ENCODE measurements around the gene CAPN12.

CAPN12 gene

DNA sequence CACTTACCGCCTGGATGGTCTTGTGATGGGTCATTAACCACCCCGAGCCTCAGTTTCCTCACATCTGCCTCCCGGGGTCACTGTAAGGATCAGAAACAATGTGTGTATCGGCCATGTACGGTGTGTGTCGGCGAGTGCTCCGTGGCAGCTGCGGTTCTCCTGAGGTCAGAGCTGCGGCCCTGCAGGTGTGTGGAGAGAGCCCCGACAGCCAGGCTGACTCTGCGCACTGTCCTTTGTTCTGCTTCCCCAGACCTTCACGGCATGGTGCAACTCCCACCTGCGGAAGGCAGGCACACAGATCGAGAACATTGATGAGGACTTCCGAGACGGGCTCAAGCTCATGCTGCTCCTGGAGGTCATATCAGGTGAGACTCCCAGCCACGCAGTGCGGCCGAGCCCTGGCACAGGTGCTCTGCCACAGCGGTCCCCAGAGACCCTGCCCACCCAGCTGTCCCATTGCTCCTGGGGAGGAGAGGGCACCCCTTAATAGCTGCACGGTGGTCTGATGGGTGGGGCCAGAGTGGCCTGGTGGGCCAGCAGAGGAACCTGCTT is 43.8 kb downstream of the CAPN12 start:
- no peak for DNase-seq (ENCODE audit: low read depth)
- no peak overlapping the region for H3K4me3 ChIP-seq (ENCODE audit: low read length)
- TF ChIP-seq, protein P1, sequence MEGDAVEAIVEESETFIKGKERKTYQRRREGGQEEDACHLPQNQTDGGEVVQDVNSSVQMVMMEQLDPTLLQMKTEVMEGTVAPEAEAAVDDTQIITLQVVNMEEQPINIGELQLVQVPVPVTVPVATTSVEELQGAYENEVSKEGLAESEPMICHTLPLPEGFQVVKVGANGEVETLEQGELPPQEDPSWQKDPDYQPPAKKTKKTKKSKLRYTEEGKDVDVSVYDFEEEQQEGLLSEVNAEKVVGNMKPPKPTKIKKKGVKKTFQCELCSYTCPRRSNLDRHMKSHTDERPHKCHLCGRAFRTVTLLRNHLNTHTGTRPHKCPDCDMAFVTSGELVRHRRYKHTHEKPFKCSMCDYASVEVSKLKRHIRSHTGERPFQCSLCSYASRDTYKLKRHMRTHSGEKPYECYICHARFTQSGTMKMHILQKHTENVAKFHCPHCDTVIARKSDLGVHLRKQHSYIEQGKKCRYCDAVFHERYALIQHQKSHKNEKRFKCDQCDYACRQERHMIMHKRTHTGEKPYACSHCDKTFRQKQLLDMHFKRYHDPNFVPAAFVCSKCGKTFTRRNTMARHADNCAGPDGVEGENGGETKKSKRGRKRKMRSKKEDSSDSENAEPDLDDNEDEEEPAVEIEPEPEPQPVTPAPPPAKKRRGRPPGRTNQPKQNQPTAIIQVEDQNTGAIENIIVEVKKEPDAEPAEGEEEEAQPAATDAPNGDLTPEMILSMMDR (conservative IDR thresholded peaks at IDR 0.05; ENCODE audit: low read depth, low read length): no peak

DNA sequence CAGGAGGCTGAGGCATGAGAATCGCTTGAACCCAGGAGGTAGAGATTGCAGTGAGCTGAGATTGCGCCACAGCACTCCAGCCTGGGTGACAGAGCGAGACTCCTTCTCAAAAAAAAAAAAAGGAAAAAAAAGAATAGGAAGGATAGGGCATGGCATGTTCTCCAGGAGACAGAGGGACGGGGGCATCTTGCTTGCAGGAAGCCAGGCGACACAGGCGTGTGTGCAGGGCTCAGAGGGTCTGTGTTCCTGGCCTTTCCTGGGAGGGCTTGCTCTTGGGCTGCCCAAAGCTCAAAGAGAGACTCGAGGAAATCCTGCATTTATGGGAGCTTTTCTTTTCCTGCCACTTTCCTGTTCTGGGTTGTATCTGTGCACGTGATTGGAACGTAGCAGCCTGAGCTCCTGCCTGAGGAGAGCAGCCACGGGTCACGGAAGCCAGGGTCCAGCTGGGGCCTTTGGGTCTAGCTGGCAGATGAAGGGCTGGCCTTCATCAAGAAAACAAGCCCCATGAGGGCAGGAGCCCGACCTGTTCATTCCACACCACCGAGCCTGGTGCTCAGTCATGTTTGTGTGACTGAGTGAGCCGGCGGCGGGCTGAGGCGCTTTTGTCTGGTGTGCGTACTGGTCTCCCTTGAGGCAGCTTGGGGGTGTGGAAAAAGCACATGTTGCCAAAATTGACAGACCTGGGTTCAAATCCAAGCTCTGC is 44.5 kb downstream of the CAPN12 start:
- H3K4me3 ChIP-seq (ENCODE audit: low read length): no peak overlapping the region
- TF ChIP-seq, protein P1 (conservative IDR thresholded peaks at IDR 0.05; ENCODE audit: low read depth, low read length): no peak
- DNase-seq (ENCODE audit: low read depth): no peak

DNA sequence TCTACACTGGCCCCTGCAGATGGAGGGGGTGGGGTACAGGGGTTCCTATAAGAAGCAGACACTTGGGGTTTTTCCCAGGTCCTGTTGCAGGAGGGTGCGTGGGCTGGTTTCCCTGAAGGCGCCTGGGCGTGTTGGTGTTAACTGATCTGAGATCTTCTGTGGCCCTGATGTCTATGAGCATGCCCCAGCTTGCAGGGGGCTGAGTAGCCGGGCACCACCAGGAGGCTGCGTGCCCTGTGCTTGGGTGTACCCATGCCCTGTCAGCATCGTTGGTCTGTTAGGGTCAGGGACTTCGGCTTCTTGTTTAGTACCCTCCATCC is 45.3 kb downstream of the CAPN12 start:
- no peak overlapping the region for H3K4me3 ChIP-seq (ENCODE audit: low read length)
- DNase-seq (ENCODE audit: low read depth): no peak
- TF ChIP-seq, protein P1 (conservative IDR thresholded peaks at IDR 0.05; ENCODE audit: low read depth, low read length): no peak

DNA sequence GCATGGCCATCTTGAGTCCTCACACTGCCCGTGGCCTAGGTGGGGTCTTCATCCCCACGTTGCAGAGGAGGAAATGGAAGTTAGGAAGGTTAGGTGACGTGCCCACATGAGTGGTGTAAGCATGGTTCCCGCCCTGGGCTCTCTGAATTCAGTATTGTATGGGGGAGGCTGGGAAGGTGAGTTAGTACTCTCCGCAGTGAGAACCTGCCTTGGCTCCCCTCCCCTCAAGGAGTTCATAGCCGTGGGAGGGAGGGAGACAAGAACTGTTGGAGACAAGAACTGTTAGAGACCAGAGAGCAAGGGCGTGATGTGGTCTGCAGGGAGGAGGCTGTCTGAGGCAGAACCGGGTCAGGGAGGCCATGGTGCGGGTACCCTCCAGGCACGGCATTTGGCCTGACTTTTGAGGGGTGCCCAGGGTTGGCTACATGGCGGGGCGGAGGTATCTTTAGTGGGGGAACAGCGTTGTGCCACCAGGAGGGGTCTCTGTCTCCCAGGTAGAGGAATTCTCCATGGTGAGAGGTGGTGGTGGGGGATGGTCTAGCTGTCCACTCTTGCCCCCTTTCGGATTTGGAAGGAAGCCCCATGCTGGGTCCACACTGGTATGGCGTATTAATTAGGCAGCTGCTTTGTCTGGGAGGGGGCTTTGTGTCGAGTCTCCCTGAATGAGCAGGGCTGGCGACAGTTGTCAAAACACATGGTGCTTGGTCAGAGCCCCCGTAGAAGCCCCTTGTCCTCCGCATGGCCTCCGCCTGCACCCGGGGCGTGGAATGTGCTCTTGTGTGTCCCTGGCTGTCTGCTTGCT is 45.8 kb downstream of the CAPN12 start:
- TF ChIP-seq, protein P1 (conservative IDR thresholded peaks at IDR 0.05; ENCODE audit: low read depth, low read length): no peak
- DNase-seq (ENCODE audit: low read depth): no peak
- no peak overlapping the region for H3K4me3 ChIP-seq (ENCODE audit: low read length)

DNA sequence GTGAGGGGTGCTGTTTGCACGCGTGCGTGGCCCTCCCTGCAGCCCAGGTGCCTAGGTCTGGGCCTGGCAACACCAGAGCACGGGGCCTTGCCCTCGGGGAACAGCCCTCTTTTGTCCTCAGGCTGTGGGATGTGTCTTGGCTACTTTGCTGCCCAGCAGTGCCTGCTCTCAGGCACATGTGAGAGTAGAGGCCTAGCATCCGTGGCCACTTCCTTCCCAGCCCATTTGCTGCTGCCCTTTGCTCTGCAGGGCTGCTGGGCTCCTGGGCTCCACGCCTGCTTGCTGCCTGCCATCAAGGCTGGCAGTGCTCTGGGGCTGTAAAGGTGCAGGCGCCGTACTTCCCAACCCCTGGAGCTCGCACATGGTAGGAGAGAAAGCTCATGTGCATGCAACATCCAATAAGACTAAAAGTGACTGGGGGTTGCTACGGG is 46.6 kb downstream of the CAPN12 start:
- DNase-seq (ENCODE audit: low read depth): no peak
- no peak overlapping the region for H3K4me3 ChIP-seq (ENCODE audit: low read length)
- TF ChIP-seq, protein P1 (conservative IDR thresholded peaks at IDR 0.05; ENCODE audit: low read depth, low read length): no peak

DNA sequence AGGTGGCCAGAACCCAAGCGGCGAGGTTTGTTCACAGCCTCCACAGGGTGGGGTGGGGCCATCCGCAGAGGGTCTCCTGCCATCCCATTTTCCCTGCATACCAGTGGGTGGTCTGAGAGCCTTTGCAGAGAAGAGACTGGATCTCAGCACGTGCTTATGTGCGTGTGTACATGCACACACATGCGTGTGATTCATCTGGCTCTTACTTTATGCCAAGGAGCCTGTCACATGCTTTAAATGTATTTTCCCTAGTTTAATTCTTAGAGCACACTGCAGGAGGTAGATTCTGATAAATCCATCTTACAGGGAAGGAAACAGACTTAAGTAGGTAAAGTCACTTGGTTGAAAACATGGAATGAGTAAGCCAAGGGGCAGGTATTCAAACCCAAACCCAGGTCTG is 47.1 kb downstream of the CAPN12 start:
- no peak overlapping the region for H3K4me3 ChIP-seq (ENCODE audit: low read length)
- DNase-seq (ENCODE audit: low read depth): no peak
- TF ChIP-seq, protein P1 (conservative IDR thresholded peaks at IDR 0.05; ENCODE audit: low read depth, low read length): no peak

DNA sequence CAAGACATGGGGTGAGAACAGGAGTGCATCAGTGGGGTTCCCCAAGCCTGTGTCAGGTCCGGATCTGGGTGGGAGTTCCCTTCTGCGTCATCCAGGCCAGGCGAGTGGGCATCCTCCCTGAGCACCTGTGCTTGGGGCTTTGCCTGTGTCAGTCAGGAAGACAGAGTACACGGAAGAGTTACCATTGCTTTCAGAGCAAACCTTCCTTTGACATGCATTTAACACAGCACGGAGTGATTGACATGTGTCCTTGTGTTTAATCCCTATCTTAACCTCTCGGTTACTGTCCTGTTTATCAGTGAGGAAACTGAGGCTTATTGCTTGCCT is 47.6 kb downstream of the CAPN12 start:
- H3K4me3 ChIP-seq (ENCODE audit: low read length): no peak overlapping the region
- TF ChIP-seq, protein P1 (conservative IDR thresholded peaks at IDR 0.05; ENCODE audit: low read depth, low read length): no peak
- DNase-seq (ENCODE audit: low read depth): no peak
